GM23248 (cell line): ENCODE measurements around the gene TBL3.
"Not testable (repeated sequence)": the region's sequence is repeated elsewhere in the genome, so short reads cannot be mapped to it uniquely, and the experiment has no call there.

Experiments
- EZH2 ChIP-seq: fragments of 200-600 bp; sonication (generic); IDR thresholded peaks from 2 replicates; pipeline ENCODE4 v1.6.1; 2018; ENCODE audit warnings: antibody characterized with exemption, mild to moderate bottlenecking; ENCODE audit not compliant: insufficient read depth, poor library complexity, severe bottlenecking
- EZH2phosphoT487 ChIP-seq: fragments of 200-600 bp; sonication (generic); IDR thresholded peaks from 2 replicates; pipeline ENCODE4 v1.6.1; 2018; ENCODE audit warnings: antibody characterized with exemption, moderate library complexity, mild to moderate bottlenecking, low read depth; ENCODE audit not compliant: insufficient read depth

- not testable (repeated sequence) for TF ChIP-seq EZH2, EZH2phosphoT487
Observed at GRCh38 chr16:2011726-2012125, 39.9 kb downstream of the TBL3 start.
